A673 (cell line): ENCODE measurements around the gene CRYGD.

Experiments used
- EZH2 ChIP-seq: fragments of 200-600 bp; sonication (generic); IDR thresholded peaks from 2 replicates; pipeline ENCODE4 v1.6.1; 2017; ENCODE audit warnings: borderline replicate concordance, low read depth, mild to moderate bottlenecking, mixed read lengths, antibody characterized with exemption, low read length; ENCODE audit not compliant: poor library complexity, severe bottlenecking
- TF ChIP-seq, protein P1 (sequence below): fragments of 300-800, 200-600 bp; sonication (generic); conservative IDR thresholded peaks from 2 replicates; pipeline ENCODE4 v1.5.1; 2017; ENCODE audit warnings: low read depth, mild to moderate bottlenecking, antibody characterized with exemption, low read length, moderate library complexity, mixed read lengths

DNA sequence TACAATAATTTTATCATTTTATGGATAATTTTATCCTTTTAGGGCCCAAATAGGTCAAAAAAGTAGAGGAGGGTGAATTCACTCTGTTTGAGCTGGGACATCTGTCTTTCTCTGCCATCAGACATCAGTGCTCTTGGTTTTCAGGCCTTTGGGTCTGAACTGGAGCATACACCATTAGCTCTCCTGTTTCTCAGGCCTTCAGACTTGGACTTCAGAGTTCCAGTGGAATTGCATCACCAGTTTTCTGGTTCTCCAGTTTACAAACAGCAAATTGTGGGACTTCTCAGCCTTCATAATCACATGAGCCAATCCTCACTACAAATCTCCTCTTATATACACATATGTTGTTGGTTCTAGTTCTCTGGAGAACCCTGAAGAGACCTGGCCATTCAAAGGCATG, 33.9 kb downstream of the CRYGD start:
- TF ChIP-seq, protein P1, sequence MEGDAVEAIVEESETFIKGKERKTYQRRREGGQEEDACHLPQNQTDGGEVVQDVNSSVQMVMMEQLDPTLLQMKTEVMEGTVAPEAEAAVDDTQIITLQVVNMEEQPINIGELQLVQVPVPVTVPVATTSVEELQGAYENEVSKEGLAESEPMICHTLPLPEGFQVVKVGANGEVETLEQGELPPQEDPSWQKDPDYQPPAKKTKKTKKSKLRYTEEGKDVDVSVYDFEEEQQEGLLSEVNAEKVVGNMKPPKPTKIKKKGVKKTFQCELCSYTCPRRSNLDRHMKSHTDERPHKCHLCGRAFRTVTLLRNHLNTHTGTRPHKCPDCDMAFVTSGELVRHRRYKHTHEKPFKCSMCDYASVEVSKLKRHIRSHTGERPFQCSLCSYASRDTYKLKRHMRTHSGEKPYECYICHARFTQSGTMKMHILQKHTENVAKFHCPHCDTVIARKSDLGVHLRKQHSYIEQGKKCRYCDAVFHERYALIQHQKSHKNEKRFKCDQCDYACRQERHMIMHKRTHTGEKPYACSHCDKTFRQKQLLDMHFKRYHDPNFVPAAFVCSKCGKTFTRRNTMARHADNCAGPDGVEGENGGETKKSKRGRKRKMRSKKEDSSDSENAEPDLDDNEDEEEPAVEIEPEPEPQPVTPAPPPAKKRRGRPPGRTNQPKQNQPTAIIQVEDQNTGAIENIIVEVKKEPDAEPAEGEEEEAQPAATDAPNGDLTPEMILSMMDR: no peak
- TF ChIP-seq EZH2: no peak
